Thyroid gland (tissue), 4 donors: ENCODE data around the gene COL4A1.

Experiments
- CTCF ChIP-seq, 6 experiments: fragments of 200-600 bp in 3 of 6; fragments of 450-650 bp in 3 of 6; sonication (generic) in 3 of 6; IDR thresholded peaks; one replicate each; pipeline ENCODE4 v1.5.1; 2016 to 2019; ENCODE audit warnings: antibody characterized with exemption in 6 of 6, mild to moderate bottlenecking in 2 of 6, inconsistent platforms in 1 of 6, moderate library complexity in 1 of 6
- POLR2A ChIP-seq, 2 donors: fragments of 450-650 bp; IDR thresholded peaks; one replicate each; pipeline ENCODE4 v1.6.1; 2017; ENCODE audit warnings: antibody characterized with exemption in 2 of 2, mild to moderate bottlenecking in 2 of 2, moderate library complexity in 1 of 2

- no peak for TF ChIP-seq CTCF (IDR thresholded peaks at IDR 0.05)
- TF ChIP-seq POLR2A (IDR thresholded peaks at IDR 0.05): no peak
Measured at GRCh38 chr13:110298505-110299282, 8.3 kb downstream of the COL4A1 start.
